Calu3 (cell line): ENCODE measurements around the gene DHX36. TPM values are rescaled to one million over a fixed set of nuclear protein-coding genes. Genes with fewer than 3 reads are reported as not detected.

Experiments
- BruUV-seq: library from RNA; stranded (reverse); fragments of 400-500 nt; replicated peaks from 2 replicates; lab custom pipeline; 2021; lab: Mats Ljungman, UMichigan
- CTCF ChIA-PET: fragments of 300-600 bp; sonication (Branson Sonifier 250); formaldehyde crosslinking; loops from one replicate; lab custom pipeline; 2022; ENCODE audit warnings: antibody characterized with exemption; lab: Charles Lee
- DNase-seq: peaks from one replicate; pipeline ENCODE4 v3.0.0; 2022
- H3K27ac Mint-ChIP-seq: one replicate; pipeline ENCODE4 v1.8.0; 2022; ENCODE audit warnings: mixed read lengths; ENCODE audit not compliant: unreplicated experiment
- H3K27me3 Mint-ChIP-seq: one replicate; pipeline ENCODE4 v1.8.0; 2022; ENCODE audit warnings: mixed read lengths; ENCODE audit not compliant: unreplicated experiment
- H3K36me3 Mint-ChIP-seq: one replicate; pipeline ENCODE4 v1.8.0; 2022; ENCODE audit warnings: mild to moderate bottlenecking, moderate library complexity, mixed read lengths; ENCODE audit not compliant: insufficient read depth, unreplicated experiment
- H3K4me1 Mint-ChIP-seq: one replicate; pipeline ENCODE4 v1.8.0; 2022; ENCODE audit warnings: mild to moderate bottlenecking, low read depth, mixed read lengths; ENCODE audit not compliant: unreplicated experiment
- H3K4me3 Mint-ChIP-seq: one replicate; pipeline ENCODE4 v1.8.0; 2022; ENCODE audit warnings: mild to moderate bottlenecking, low read depth, moderate library complexity, mixed read lengths; ENCODE audit not compliant: unreplicated experiment
- H3K9me3 Mint-ChIP-seq: one replicate; pipeline ENCODE4 v1.8.0; 2022; ENCODE audit warnings: low read depth, mixed read lengths; ENCODE audit not compliant: unreplicated experiment
- CTCF ChIP-seq: fragments of 200-600 bp; IDR thresholded peaks from one replicate; pipeline ENCODE4 v1.8.0; 2022; ENCODE audit warnings: antibody characterized with exemption; ENCODE audit not compliant: unreplicated experiment
- intact Hi-C: fragments of 100-400 bp; cut with micrococcal nuclease; formaldehyde crosslinking; loops from one replicate; pipeline ENCODE4 v1.10.0; 2022; ENCODE audit not compliant: unreplicated experiment
- total RNA-seq: library from RNA; stranded (reverse); gene quantifications from 2 replicates; pipeline ENCODE4 v1.2.3, GENCODE V29; 2022

Gene DHX36
- total RNA-seq, 1 experiment from 2014 or later: 127 TPM

DNA sequence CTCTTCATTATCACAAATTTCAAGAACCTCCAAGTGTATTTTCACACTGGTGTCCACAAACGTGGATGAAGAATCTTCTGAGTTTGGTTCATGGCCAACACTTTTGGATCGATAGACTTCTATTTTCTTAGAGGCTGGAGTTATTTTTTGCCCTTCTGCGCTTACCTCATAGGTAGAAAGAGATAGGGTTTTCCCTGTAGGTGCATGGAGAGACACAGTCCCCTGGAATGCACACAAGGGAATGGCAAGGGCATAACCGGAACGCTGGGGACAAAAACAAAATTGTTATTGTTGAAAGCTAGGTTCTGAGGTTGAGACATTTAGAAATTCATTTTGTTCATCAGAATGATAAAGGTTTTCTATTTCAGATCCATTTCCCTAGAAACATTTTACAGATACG is 13.7 kb upstream of the DHX36 start:
- Mint-ChIP-seq H3K9me3 (no peaks in the 10 kb centered on the region), H3K4me3 (no peak overlapping the region), H3K27me3 (peaks cover 4% of the 10 kb centered on the region), H3K27ac (no peak overlapping the region), H3K36me3 (no peaks in the 10 kb centered on the region), H3K4me1 (peaks cover 8% of the 10 kb centered on the region)
- CTCF ChIA-PET: no interaction called here
- intact Hi-C loops: loop anchor here (5.0 kb wide), 1 partner anchor 214 kb away; no protein-coding TSS in a partner anchor
- no TSS peak for BruUV-seq
- no peak for DNase-seq
- TF ChIP-seq CTCF: no peak

- Mint-ChIP-seq H3K36me3 (no peaks in the 10 kb centered on the region), H3K4me1 (peaks cover 8% of the 10 kb centered on the region), H3K9me3 (no peaks in the 10 kb centered on the region), H3K27me3 (peaks cover 7% of the 10 kb centered on the region), H3K27ac (no peak overlapping the region), H3K4me3 (no peak overlapping the region)
- intact Hi-C loops: loop anchor here (1.0 to 5.0 kb wide), 5 partner anchors 96 to 988 kb away; no protein-coding TSS in a partner anchor
- CTCF ChIA-PET: no interaction called here
- peak; percentile 30 for DNase-seq
- peak; percentile 68 for TF ChIP-seq CTCF
- no TSS peak for BruUV-seq
Measured at GRCh38 chr3:154334973-154335420, 10.7 kb upstream of the DHX36 start.

DNA sequence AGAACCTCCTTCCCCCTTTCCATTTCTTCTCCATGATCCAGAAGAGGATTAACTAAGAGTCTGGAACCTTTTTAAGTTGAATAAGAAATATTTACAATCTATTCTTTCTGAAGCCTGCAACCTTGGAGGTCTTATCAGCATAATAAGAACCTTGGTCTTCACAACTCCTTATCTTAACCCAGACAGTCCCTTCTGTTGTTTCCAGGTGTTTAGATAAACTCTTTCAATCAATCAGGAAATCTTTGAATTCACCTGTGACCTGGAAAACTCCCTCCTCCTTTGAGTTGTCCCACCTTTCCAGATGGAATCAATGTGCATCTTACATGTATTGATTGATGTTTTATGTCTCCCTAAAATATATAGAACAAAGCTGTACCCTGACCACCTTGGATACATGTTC is 3.6 kb upstream of the DHX36 start:
- H3K9me3 Mint-ChIP-seq: no peaks in the 10 kb centered on the region
- intact Hi-C loops: no loop called here
- H3K4me1 Mint-ChIP-seq: no peaks in the 10 kb centered on the region
- H3K36me3 Mint-ChIP-seq: peaks cover 18% of the 10 kb centered on the region
- peaks cover 2% of the 10 kb centered on the region for H3K27me3 Mint-ChIP-seq
- H3K27ac Mint-ChIP-seq: no peak overlapping the region
- CTCF ChIA-PET: no interaction called here
- no peak for TF ChIP-seq CTCF
- no peak overlapping the region for H3K4me3 Mint-ChIP-seq
- BruUV-seq: no TSS peak
- DNase-seq: no peak

GRCh38 chr3:154324919-154325318 is 632 bp upstream of the DHX36 start:
- no peak for TF ChIP-seq CTCF
- no peak for DNase-seq
- peak overlapping the region; percentile 91 for H3K27ac Mint-ChIP-seq
- peaks cover 30% of the 10 kb centered on the region for H3K36me3 Mint-ChIP-seq
- CTCF ChIA-PET: interaction anchor here (0.6 kb wide), 1 partner anchor 299 kb away, joined by 4 read pairs; no protein-coding TSS in a partner anchor
- peak overlapping the region; percentile 87 for H3K4me3 Mint-ChIP-seq
- H3K27me3 Mint-ChIP-seq: no peaks in the 10 kb centered on the region
- no peaks in the 10 kb centered on the region for H3K4me1 Mint-ChIP-seq
- no TSS peak for BruUV-seq
- intact Hi-C loops: no loop called here
- no peaks in the 10 kb centered on the region for H3K9me3 Mint-ChIP-seq
